Limb (tissue), 2 donors: ENCODE measurements around the gene IPCEF1.
A peak's percentile ranks its signal among the peaks of the same experiment; 100 is the strongest.

ENCODE experiments used
- DNase-seq, 2 donors: peaks; one replicate each; pipeline ENCODE4 v3.0.0-alpha.2; 2016; ENCODE audit errors: extremely low spot score in 2 of 2

Gene IPCEF1

DNA sequence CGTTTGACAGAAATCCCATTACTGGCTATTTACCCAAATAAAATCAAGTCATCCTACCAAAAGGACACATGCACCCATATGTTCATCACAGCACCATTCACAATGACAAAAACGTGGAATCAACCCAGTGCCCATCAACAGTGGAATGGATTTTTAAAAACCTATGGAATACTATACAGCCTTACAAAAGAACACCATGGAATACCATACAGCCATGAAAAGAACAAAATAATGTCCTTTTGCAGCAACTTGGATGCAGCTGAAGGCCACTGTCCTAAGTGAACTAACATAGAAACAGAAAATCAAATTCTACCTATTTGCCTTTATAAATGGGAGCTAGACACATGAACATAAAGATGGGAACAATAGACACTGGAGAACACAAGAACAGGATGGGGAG, 17.4 kb upstream of the IPCEF1 start:
- DNase-seq = no peak

- DNase-seq = no peak
These were observed 14.7 kb upstream of the IPCEF1 start for GRCh38 chr6:154371281-154371680.

DNA sequence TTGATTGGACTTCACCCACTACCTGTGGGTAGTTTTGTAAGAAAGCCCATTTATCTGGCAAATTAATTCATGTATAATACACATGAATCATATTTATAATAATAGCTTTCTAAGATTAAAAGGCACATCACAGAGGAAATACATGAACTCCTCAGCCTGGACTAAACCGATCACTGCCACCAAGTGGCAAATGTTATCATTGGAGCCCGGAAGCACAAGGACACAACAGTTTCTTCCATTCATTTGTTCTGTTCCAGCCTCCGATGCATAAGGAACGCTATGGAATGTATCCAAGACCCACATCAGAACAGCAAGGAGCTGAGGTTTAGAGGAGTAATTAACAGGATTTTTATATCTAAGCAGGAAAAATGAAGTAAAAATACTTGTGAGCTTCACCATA, 13.9 kb upstream of the IPCEF1 start:
- DNase-seq = peak in 1 of 2 donors; percentile 32

GRCh38 chr6:154367839-154368695, 11.5 kb upstream of the IPCEF1 start:
- DNase-seq = no peak

GRCh38 chr6:154367336-154367735, 10.7 kb upstream of the IPCEF1 start:
- DNase-seq = no peak

DNA sequence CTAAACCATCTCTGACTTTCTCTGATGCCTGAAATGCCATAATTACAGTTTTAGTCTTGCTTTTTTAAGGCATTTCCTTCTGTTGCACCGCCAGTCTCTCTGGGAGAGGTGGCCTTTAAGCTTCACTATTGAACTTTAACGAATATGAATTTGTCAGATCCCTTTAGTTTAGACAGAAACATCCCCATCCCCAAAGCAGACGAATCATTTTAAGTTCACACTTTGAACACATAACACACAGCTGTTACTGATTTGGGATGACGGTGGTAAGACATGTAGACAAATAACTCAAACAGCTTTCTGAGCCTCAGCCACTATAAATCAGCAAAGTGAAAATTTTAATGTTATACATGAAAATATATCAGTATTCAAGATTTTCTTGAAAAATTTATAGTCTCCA, 7.2 kb upstream of the IPCEF1 start:
- no peak for DNase-seq

GRCh38 chr6:154361476-154361875, 4.9 kb upstream of the IPCEF1 start:
- DNase-seq = no peak

GRCh38 chr6:154360476-154360875, 3.9 kb upstream of the IPCEF1 start:
- DNase-seq = no peak

DNA sequence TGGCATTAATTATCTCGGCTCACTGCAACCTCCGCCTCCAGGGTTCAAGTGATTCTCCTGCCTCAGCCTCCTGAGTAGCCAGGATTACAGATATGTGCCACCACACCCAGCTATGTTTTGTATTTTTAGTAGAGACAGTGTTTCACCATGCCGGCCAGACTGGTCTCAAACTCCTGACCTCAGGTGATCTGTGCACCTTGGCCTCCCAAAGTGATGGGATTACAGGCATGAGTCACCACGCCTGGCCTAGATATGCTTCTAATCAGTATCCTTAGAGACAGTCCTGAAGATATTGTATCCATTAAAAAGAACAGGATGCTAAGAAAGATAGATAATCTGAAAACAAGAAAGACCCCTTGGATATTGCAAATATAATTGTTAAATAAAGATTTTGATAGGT, 3.1 kb upstream of the IPCEF1 start:
- no peak for DNase-seq

DNA sequence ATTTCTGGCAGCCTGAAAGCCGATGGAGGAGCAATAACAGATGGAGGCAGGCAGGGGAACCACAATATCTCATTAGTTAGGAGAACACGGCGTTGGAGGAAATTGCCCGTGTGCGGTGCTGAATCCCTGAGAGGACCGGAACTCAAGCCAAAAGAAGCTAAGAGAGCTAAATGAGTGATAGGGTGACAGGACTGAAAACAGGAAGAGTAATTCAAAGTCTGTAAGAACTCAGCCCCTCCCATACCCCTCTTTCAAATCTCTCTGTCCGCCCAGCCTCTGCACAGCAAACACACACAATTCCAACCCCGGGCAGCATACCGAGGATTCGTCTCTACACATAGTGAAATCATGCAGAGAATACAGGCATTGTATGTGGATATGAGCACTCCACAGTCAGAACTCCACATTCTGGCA, 2.6 kb upstream of the IPCEF1 start:
- DNase-seq = peak; percentile 24 to 43

DNA sequence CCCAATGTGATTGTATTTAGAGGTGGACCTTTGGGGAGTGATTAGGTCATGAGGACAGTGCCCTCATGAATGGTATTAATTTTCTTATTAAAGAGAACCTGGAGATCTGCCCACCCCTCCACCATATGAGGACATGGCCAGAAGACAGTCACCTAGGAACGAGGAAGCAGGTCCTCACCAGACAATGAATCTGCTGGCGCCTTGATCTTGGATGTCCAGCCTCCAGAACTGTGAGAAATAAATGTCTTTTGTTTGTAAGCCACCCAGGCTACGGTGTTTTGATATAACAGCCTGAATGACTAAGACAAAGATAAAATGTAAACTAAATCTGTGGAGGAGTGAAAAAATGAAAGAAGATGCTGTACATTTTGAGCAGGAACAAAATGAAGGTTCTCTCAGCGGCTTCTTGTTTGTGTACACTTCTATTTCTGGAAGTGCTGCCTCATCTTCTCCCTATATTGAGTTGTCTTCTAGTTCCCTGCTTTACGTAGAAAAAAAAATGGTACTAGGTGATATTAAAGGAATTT, 1.5 kb upstream of the IPCEF1 start:
- DNase-seq = no peak

- DNase-seq = no peak
These were observed 490 bp downstream of the IPCEF1 start for GRCh38 chr6:154356113-154356512.

DNA sequence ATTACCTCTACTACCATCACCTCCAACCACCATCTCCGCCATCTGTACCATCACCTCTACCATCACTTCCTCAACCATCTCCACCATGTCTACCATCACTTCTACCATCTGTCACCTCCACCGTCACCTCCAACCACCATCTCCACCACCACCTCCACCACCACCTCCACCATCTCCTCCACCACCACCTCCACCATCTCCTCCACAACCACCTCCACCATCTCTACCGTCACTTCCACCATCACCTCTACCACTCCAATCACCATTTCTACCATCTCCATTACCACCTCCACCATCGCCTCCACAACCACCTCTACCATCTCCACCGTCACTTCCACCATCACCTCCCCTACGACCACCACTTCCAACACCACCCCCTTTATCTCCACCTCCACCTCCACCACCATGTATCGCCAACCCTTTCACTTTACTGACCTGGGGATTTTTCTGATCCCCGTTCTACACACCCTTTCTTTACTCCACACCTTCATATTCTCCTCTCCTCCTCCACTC, 2.3 kb downstream of the IPCEF1 start:
- no peak for DNase-seq

DNA sequence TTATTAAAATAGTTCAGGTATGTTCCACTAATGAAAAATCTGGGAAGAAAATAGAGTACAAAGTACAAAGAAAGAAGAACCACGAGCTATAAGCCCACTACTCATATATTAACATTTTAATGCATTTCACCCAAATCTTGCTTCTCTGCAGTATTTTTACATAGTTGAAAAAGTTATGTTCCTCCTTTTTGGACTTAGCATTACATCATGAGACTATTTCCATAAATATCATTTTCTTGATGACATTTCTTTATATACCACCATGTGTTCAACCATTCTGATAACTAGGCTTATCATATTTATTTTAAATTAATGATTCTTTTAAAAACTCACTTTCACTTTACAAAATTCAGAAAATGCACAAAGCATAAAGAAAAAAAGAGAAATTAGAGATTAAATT, 3.0 kb downstream of the IPCEF1 start:
- DNase-seq = no peak

DNA sequence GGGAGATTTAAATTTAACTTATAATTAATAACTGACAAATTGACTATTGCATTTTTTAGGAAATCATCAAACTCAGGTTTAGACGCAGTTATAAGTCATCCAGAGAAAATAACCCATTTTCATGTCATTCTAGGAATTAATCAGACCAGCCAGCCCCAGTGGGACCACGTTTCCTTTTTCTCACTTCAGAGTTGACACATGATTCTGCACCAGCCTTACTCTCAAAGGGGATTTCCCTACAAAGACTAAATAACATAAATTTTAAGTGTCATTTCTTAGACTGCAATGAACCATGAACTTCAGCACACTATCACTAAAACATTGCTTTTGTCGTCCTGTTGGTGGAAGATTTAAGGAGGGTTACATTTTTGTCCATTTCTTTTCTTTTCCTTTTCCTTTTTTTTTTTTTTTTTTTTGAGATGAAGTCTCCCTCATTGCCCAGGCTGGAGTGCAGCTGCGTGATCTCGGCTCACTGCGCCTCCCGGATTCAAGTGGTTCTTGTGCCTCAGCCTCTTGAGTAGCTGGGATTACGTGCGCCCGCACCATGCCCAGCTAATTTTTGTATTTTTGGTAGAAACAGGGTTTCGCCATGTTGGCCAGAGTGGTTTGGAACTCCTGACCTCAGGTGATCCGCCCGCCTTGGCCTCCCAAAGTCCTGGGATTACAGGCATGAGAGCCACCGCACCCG, 3.6 kb downstream of the IPCEF1 start:
- no peak for DNase-seq

- DNase-seq = no peak
These were observed 6.3 kb downstream of the IPCEF1 start for GRCh38 chr6:154350293-154350692.

DNA sequence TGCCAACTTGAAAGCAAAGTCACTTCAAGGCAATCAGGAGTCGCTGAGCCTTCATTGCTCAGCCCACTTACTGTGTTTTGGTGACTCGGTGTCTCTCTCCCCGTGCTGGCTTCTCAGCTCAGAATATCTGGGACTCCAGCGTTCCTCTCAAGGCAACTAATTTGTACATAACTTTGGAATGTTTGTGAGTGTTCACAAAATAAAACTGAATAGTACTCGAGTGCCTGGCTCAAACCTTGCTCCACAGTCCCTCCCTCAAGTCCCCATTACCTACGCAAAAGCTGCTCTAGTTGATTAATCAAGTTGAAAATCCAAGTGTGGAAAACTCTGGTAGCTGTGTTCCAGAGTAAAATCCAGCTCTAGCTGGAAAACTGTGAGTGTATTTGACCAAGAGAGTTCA, 8.6 kb downstream of the IPCEF1 start:
- DNase-seq = no peak

- DNase-seq = no peak
These were observed 10.8 kb downstream of the IPCEF1 start for GRCh38 chr6:154345811-154346210.

DNA sequence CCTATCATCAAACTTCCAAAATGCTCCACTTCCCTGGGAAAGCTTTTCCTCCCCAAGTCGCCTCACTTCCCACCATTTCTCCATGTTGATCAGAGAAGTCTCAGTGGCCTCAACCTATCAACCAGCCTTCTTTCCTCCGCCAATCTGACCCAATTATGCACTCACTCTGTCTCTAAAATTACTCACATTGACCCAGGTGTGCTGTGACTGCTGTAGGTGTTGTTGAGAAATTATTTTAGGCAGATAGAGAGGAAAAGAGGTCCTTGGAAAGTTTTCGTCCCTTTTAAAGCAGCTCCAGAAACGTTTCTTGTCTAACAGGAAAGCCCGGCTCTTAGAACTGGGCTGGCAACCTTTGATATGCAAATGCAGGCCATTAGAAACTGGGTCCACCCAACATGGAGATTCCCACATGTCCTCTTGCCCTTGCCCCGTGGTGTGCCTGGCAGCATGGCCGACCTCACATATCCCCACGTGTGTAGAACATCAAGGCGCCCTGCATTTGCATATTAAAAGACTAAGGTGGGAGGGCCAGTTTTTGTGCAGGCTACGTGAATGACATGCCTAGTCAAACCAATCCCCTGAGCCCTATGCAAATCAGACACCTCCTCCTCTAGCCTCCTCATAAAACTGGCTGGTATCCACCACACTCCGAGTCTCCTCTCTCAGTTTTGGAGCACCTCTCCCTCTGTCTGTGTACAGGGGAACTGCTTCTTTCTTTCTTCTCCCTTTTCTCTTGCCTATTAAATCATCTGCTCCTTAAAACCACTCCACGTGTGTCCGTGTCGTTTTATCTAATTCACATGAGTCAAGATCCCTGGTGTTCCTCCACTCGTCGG, 12.9 kb downstream of the IPCEF1 start:
- peak in 1 of 2 donors; percentile 32 for DNase-seq

- DNase-seq = no peak
These were observed 14.7 kb downstream of the IPCEF1 start for GRCh38 chr6:154341871-154342270.

DNA sequence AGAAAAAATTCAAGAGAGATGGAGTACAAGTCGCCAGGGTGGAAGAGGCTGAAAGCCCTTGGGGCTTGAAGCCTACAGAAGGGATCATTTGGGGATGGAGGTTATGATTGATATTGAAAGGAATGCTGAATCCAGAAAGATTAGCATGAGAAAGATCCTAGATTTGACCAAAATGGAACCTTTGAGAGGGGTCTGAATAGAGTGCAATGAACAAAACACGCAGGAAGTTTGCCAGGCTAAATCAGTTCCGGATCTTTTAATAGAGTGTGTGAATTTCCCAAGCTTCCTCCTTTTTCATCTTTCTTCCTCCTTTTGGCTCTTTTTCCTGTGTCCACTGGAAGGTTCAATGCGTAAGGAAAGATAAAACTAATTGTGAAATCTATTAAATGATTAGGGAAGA, 15.3 kb downstream of the IPCEF1 start:
- no peak for DNase-seq
